Head of caudate nucleus (tissue), 42 donors: ENCODE measurements around the gene JPH3.
"Not testable (repeated sequence)": the region's sequence is repeated elsewhere in the genome, so short reads cannot be mapped to it uniquely, and the experiment has no call there.

Experiments
- DNase-seq, 42 donors: peaks; one replicate each; pipeline versions ENCODE4 v3.0.0 to v3.0.0-alpha.2; 2020 to 2021; ENCODE audit warnings: mixed read lengths in 7 of 42
- intact Hi-C: fragments of 100-400 bp; cut with DNase I; formaldehyde crosslinking; loops from one replicate; pipeline ENCODE4 v1.15.0; 2022

The JPH3 gene

DNA sequence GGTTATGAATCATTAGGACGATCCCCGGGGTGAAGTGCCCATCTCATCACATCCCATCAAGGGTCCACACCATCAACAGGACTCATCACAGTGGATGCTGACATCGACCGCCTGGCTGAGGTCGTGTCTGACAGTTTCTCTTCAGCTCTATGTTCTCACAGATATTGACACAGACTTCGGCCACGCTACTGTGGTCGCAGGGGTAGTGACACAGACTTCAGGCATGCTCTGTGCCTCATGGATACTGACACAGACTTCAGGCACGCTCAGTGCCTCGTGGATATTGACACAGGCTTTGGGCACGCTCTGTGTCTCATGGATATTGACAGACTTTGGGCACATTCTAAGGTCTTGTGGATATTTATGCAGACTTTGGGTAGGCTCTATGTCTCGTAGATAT is 113.3 kb downstream of the JPH3 start:
- no peak for DNase-seq
- intact Hi-C loops = no loop called here

DNA sequence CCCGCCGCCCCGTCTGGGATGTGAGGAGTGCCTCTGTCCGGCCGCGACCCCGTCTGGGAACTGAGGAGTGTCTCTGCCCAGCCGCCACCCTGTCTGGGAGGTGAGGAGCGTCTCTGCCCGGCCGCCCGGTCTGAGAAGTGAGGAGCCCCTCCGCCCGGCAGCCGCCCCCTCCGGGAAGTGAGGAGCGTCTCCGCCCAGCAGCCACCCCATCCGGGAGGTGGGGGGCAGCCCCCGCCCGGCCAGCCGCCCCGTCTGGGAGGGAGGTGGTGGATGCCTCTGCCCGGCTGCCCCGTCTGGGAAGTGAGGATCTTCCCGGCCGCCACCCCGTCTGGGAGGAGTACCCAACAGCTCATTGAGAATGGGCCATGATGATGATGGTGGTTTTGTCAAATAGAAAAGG is 116.5 kb downstream of the JPH3 start:
- DNase-seq, intact Hi-C loops: not testable (repeated sequence)

DNA sequence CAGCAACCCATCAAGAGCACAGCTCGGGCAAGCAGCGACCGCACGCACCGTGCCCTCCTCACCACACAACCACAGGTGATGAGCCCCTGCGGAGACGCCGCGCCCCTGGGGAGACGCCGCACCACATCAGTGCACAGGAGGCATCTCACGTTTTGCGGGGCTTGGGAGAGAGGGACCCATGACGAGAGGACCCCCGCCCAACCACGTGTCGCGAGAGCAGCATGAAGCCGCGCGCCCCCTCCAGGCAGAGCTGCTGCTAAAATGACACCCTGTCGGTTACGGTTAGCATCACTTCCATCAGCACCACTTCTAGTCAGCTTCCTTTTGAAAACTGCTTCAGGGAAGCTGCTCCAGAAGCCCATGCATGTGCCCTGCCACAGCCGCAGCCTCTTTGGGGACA is 118.1 kb downstream of the JPH3 start:
- intact Hi-C loops = no loop called here
- no peak for DNase-seq

DNA sequence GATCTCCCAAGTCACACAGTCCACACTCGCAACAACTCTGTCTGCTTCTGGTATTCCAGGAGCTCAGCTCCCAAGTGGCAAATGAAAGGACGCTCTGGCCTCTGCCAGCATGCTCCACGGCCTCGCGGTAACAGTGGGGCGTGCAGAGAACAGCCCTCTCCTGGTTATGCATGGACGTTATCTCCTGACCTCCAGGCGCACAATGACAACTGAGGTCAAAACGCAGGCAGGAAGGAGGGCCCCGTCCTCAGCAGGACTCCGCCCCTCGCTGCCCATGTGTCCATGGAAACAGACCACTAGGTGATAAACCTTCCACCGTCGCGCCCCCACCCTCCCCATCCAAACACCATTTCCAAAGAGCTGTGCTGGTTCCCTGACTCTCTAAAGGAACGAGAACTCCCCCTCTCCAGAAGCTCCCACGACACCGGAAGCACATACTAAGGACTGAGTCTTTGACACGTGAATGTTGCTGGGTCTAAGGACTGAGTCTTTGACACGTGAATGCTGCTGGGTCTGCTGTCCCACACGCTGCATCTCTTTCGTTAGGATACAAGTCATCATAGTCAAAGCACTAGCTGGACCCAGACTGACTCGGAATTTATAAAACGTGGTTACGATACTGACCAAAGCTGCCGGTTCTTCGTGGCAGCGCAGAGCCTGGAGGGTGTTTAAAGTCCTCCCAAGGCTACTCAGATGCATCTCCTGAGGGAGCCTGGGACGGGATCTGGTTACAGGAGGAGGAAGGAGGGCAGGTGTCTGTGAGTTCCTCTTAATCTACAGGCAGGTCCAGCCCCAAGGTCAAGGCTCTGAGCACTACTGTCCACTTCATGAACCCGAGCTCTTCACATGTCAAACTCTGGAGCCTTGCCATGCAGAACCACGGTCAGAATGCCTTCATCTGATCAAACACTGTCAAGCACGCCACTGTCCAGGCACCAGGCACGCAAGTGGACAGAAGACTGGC is 119.6 kb downstream of the JPH3 start:
- intact Hi-C loops = no loop called here
- no peak for DNase-seq

DNA sequence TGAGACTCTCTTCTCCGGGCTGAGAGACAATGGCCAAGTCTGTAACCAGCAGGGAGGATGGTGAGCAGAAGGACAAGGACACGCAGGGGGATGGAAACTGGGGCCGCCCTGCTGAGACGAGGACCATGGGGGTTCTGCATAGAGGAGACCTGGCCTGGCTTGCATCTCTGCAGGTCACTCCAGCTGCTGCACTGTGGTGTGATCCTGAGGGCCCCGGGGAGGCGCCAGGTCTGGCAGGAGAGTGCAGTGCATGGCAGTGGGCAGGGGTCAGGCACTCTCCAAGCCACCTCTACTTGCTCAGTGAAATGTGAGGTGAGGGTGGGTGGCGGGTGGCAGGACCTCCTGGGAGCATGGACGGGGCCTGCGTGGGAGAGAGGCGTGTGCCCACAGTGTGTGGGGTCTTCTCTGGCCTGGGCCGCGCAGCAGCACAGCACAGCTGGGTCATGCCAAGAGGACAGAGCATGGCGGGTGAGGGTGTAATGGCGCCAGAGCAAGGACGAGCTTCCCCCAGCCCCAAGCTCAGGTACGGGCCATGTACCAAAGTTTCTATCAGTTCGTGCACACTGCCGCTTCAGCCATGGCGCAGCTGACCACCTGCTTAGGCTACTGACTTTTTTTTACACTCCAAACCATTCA is 120.4 kb downstream of the JPH3 start:
- DNase-seq = no peak
- intact Hi-C loops = no loop called here

DNA sequence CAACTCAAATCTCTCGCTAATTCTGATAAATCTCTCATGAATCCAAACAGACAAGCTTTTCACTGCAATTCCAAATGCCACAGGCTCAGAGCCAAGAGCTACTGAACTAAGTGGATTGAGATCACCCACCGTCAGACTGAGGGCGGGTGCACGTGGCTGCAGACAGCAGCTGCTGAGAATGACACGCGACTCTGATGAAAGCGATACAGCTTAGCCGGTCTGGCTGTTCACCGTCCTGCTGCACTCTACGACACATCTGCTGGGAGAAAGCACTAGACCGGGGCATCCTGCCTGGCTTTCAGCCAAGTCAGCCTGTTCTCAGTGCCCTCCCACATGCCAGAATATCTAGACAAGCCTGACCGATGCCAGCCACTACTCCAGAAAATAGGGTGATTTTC is 120.9 kb downstream of the JPH3 start:
- DNase-seq = peak; percentile 76 to 96 (median 89)
- intact Hi-C loops = no loop called here

DNA sequence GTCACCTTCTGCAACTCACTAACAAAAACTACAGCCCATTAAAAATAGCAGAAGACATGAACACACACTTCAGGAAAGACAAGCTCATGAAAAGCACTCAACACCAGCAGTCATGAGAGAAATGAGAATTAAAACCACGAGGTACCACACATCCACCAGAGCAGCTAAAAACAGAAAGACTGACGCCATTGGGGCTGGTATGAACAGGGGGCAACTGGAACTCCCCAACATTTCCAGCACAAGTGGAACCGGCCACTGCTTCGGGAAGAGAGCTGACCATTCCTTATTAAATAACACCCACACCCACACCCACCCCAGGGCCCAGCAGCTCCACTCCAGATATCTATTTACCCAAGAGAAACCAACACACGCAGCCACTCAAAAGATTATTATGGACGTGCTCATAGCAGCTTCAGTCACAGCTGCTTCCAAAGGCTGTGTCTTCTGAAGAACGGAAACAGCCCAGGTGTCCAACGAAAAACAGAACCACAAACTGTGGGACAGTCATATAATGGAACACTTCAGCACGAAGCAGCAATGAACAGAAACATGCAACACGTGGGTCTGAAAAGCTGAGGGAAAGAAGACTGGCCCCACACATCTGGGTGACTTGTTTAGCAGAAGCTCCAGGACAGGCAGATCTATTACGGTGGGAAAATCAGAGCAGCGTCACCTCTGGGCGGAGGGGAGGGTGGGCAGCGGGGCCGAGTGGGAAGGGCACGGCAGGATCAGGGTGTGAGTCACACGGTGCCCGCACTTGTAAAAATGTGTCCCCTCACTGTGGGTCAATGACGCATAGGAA is 122.4 kb downstream of the JPH3 start:
- intact Hi-C loops = no loop called here
- DNase-seq = no peak

DNA sequence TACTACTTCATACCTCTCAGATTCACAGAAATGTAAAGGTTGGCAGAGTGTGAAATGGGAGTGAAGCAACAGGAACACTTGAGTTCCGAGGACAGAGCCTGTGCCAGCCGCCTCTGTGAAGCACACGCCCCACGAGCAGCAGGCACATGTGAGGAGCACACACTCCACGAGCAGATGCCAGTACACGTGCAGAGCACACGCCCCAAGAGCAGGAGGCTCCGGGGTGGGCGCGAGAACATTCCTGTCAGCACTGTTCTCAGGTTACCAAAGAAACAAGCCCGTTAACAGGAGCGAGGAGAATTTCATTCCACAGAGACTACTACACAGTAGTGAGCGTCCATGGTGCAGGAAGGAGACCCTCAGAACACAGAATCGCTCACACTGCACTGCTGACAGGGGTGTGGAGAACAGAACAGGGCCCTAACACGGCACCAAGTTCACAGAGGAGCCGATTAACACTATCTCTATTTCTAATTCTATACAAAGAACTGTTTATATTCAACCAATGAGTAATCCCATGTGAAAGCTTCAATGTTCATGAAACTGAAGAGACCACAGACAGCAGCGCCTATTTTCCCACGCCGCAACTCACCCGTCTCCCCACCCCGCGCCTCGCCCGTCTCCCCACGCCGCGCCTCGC is 123.4 kb downstream of the JPH3 start:
- intact Hi-C loops = no loop called here

DNA sequence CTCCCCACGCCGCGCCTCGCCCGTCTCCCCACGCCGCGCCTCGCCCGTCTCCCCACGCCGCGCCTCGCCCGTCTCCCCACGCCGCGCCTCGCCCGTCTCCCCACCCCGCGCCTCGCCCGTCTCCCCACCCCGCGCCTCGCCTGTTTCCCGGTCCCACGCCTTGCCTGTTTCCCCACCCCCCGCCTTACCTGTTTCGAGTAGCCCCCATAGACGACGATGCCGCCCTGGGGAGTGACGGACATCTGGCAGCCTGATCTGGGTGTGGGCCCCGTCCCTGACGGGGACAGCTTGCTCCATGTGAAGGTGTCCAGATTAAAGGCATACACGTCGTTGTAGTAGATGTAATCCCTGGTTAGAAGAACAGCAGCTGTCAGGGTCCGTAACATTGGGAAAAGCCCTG is 124.3 kb downstream of the JPH3 start:
- DNase-seq, intact Hi-C loops: not testable (repeated sequence)

More for the DNA sequence above, 123.4 kb downstream of the JPH3 start:
- peak; percentile 33 to 89 (median 74) for DNase-seq

DNA sequence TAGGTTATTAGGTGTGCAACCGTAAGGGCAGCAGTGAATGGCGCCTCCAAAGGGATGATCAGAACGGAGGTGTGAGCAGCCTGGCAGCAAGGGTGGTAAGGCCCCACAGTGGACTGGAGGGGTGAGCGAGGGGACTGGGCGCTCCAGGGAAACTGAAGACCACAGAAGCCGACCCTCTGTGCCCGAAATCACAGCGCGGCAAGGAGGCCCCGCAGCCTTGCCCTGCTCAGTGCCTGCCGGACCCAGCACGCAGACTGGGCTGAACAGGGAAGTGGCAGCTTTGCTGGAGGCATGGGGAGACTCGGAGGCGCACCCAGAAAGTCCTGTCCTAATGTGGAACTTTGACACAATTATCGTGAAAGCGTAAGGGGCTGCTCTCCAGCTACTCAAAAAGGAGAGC is 125.0 kb downstream of the JPH3 start:
- intact Hi-C loops = no loop called here
- no peak for DNase-seq

DNA sequence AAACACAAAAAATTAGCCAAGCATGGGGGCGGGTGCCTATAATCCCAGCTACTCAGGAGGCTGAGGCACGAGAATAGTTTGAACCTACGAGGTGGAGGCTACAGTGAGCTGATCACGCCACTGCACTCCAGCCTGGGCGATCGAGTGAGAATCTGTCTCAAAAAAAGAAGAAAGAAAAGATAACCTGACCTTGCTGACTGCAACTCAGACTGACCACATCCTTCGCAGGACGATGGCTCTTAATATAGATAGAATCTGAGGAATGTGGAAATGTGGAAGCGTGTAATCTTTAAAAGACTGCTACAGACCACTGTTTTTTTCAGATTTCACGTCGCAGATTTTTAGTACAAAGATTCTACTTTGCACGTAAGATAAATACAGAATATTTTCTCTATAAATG is 125.7 kb downstream of the JPH3 start:
- no peak for DNase-seq
- intact Hi-C loops = no loop called here

DNA sequence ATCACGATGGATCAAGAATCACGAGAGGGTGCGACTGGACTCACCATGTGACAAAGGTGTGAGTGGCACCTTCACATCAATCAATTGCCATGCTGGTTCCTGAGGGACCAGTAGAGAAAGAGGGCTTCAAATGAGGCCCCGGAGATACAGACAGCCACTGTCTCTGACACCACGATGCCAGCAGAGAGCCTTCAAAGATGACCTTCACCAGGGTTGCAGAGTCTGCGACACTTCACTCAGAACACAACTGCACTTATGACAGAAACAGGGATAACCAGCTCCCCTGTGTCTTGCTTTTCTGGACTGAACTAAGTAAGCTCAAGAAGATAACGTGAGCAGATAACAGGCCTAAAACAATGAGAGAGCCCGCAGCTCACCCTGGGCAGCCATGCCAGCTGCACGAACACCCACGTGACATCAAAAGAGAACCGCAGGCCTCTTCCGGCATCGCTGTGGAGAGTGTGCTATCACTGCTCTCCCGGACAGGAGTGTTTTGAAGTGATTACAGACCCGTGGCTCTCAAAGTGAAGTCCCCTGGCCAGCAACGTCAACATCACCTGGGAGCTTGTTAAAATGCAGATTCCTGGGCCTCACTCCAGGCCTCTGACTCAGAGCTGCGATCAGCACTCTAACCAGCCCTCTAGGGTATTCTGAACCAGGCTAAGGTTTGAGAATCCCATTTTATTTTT is 127.1 kb downstream of the JPH3 start:
- intact Hi-C loops = no loop called here
- no peak for DNase-seq

DNA sequence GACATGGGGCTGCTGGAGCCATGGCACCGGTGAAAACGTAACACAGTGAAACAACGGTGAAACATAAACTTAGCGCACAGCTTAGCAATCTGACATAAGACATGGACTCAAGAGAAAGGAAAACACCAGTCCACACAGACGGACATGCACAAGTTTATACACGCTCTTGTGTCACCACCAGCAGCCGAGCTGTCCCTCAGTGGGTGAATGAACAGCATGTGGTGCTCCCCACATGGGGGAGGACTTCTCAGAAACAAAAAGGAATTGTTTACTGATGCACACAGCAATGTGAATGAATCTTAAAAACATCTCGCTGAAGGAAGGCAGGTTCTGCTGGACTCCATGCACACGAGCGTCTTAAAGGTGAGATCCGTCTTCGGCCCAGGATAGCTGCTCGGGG is 129.3 kb downstream of the JPH3 start:
- no peak for DNase-seq
- intact Hi-C loops = no loop called here

DNA sequence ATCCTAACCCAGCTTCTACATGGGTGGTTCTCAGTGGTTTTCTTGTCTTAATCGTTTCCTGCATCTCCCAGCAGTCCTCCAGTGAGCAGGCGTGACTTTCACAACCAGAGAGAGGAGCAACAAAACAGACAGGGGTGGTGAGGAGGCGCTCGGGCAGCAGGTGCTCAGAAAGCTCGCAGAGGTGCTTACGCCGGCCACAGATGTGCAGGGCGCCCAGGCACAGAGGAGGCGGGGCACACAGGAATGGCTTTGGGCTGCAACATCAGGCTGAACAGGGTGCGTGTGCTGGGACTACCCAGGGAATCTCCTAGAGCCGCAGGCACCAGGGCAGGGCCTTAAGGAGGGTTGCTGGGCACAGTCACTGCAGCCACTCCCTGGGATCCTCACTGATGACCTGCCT is 130.9 kb downstream of the JPH3 start:
- intact Hi-C loops = no loop called here
- no peak for DNase-seq

DNA sequence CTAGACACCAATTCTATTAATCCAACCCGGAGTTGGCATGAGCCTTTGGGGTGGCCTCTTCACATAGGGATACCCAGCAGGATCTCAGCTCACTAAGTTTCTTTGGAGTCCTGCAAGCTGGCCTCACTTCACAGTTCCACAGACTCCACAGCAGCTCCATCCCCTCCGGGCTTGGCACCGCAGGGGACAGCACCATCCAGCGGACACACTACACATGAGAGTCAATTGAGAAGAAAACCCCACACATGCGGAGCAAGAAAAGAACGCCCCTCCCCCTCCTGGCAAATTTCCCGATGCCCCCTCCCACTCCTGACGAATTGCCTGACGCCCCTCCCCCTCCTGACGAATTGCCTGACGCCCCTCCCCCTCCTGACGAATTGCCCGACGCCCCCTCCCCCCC is 132.3 kb downstream of the JPH3 start:
- intact Hi-C loops = no loop called here
- no peak for DNase-seq

DNA sequence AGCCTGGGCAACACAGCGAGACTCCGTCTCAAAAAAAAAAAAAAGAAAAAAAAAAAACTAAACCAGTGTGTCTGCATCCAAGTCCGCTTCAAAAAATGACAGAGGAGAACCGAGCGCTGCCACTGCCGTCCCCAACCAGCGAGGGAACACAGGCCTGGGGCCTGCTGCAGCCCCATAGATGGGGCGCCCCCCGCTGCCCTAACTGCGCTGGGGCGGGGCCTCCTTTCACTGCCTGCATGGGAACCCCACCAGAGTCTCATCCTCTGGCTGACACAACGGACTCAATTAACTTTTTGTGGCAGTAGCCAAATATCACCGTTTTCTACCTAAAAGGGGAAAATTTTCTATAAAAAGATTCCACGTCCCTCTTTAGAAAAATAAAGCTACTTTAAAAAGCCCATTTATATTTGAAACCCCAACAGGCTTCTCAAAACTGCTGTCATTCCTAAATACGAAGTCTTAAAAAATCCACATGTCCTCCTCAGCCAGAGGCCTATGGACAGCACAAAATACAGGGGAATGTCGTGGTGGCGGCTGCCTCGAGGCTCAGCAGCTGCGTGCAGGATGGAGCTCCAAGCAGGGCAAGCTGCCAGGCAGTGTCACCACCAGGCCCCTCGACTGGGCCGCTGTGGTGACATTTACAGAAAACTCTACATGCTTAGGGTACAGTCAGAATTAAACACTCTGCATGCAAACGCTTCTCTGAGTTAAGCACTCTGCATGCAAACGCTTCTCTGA is 133.1 kb downstream of the JPH3 start:
- DNase-seq = peak in 1 of 42 donors; percentile 18
- intact Hi-C loops = no loop called here

DNA sequence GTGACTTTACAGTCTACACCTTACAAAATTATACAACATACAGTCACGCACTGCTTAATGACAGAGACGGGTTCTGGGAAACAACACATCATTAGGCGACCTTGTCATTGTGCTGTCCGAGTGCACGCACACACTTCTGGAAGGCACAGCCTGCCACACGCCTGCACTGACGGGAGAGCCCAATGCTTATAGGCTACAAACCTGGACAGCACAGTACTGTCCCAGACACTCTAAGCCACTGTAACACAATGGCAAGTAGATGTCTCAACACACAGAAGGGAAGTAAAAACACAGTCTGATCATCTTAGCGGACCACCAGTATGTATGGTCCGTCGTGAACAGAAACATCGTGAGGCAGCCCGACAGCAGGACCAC is 133.7 kb downstream of the JPH3 start:
- intact Hi-C loops = no loop called here
- no peak for DNase-seq

DNA sequence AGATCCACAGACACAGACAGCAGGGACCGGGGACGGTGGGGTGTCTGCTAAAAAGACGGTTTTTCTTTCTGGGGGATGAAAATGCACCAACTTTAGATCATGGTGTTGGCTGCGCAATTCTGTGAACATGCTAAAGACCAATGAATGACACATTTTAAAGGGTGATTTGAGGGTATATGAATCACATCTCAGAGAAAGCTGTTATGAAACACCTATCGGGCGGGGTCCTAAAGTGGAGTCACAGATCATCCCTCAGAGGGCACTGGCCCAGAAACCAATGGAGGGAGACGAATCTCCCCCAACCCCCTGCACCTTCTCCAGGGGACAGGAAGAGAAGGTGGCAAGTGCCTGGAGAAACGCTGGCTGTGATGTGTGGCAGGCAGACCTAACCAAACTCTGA is 137.5 kb downstream of the JPH3 start:
- DNase-seq = no peak
- intact Hi-C loops = no loop called here
